GM21717 (cell line): ENCODE measurements around the gene GDF11.
A peak's percentile ranks its signal among the peaks of the same experiment; 100 is the strongest.

Experiments used
- ATAC-seq: cut with Tn5 transposase; IDR thresholded peaks from one replicate; pipeline ENCODE4 v1.9.1; 2021; ENCODE audit warnings: mild to moderate bottlenecking, moderate library complexity; ENCODE audit not compliant: unreplicated experiment

The GDF11 gene

GRCh38 chr12:55706568-55707218 is 36.2 kb upstream of the GDF11 start:
- ATAC-seq = no peak

DNA sequence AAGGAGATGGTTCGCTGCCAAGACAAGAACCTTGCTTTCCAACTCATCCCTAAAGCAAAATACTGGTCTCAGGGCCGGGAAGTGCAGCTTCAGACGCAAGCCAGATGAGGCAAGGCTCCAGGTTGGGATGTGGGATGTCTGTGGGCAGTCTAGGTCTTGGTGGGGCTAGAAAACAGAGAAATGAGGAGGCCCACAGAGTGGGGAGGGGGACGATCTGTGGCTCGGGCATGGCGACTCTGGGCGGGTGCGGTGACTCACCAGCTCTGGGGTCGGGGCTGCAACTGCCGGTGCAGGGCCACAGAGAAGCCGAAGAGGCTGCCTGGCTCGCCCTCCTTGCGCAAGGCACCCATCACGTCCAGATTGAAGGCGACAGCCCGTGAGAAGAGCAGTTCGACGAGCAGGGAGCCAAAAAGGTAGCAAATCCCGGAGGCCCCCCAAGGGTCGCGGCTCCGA is 35.7 kb upstream of the GDF11 start:
- ATAC-seq = no peak

- peak; percentile 67 for ATAC-seq
These were observed 34.9 kb upstream of the GDF11 start, which contains the start of gene ITGA7 for GRCh38 chr12:55707841-55708694. ITGA7 (minus strand) TSS chr12:55707904; CDS start chr12:55707682, 222 bp downstream.

- ATAC-seq = no peak
These were observed 34.2 kb upstream of the GDF11 start for GRCh38 chr12:55708695-55709233.

- no peak for ATAC-seq
These were observed 31.0 kb upstream of the GDF11 start for GRCh38 chr12:55711786-55712553.

DNA sequence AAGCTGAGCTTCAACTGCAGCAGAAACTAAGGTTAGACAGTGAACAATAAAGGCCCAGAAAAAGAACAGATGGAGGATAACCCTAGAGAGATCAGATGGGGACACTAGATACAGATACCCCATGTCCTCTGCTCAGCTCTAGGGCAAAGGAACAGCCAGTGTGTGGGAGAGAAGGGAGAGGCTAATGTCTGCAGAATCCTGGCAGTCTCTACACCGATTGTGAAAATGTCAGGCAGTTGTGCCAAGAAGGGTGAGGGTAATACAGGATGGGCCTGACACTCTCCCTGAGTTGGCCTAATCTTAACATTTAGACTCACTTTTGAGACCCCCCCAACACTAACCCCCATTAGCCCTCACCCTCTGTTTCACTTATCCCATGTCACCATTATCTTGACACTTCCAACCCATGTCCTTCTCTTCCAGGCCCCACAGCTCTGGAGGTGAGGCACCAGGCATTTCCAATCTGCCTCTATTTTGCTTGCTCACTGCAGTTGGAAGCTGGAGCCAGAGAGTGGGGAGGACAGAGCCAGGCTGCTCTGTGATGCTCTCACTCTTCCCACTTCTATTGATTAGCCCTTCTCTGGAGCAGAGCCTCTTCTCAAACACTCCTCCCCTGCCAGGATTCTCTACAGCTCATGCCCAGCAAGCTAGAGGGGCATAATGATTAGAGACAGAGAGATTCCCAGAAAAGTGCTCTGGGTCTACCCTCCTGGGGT is 30.1 kb upstream of the GDF11 start:
- no peak for ATAC-seq

- ATAC-seq = no peak
These were observed 29.2 kb upstream of the GDF11 start for GRCh38 chr12:55713721-55714120.

DNA sequence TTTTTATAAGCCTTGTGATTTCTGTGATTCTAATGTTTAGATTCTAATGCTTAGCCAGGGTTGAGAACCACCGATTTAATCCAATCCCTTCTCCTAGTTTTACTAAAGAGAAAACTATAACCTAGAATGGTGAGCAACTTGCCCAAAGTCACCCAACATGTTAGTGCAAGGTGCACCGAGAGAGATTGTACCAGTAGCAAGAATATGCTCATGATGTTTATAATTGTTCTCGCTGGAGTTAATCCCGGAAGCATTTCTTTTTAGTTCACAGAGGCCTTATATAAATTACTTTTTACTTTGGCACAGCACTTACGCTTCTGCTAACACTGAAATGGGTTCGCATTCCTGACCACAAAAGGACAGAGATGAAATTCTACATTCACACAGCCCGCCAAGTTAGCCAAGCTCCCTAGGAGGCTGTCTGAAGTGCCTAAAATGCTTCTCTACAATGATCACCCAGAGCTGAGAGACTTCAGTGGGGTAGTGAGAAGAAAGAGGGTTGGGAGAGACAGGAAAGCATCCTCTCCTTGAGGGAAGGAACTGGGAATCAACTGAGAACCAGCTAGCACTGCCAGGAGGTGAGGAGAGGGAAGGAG is 27.7 kb upstream of the GDF11 start:
- no peak for ATAC-seq

GRCh38 chr12:55715833-55716581 is 26.9 kb upstream of the GDF11 start, which contains the start of gene BLOC1S1:
BLOC1S1 (plus strand) TSS chr12:55716046; CDS start chr12:55716052, 6 bp downstream.
- ATAC-seq = peak; percentile 91

DNA sequence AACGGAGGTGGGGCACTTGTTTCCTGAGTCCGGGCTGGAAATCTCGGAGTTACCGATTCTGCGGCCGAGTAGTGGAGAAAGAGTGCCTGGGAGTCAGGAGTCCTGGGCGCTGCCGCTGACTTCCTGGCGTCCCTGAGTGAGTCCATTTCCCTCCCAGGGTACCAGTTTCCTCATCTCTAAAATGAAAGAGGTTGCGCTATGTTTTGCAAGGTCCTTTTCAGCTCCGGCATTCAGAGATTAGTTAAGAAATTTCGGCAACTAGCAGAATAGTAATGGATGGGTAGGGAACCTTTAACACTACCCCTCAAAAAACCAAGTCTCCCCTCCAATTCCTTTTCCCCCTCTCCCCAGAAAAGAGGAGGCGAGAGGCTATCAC is 26.4 kb upstream of the GDF11 start:
- no peak for ATAC-seq

DNA sequence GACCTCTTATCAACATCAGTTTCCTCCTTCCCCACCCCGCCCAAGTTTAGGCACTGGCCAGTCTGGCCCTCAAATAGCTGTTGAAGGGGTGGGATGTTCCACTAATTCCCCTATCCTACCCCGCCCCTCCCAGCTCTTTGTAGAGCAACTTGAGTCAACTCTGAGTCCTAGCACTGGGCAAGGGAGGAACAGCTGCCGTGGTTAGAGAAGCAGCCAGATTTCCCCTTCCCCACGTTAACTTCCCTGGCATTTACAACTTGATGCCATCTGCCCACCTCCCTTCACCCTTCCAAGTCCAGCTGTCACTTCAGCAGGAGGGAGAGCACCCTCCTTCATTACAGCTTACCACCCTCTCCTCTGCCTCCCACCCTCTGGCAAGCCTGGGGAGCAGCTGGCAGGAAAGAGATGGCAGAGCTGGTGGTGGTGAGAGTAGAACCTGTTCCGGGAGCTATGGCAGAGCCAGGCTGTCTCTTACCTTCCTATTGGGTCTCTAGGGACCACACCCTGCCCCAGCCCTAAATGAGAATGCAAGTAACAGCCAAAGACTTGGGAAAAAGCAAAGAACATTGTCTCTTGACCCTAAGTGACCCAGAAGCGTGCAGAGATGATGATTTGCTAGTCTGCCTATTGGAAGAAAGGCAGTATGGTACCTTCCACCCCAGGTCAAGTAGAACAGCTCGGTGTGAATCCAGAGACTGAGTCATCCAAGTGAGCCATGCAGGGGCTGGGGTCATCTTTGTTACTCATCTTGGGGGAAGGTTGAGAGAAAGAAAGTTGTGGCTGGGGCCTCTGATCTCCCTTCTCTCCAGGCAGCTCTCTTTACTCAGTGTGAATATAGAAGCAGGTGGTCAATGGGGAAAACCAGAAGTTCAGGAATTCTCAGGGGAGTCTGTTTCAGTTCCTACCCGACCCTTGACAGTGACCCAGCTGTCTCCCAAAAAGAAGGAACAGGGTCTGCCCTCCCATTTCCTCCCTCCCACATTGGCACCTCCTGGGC is 25.6 kb upstream of the GDF11 start:
- ATAC-seq = no peak

DNA sequence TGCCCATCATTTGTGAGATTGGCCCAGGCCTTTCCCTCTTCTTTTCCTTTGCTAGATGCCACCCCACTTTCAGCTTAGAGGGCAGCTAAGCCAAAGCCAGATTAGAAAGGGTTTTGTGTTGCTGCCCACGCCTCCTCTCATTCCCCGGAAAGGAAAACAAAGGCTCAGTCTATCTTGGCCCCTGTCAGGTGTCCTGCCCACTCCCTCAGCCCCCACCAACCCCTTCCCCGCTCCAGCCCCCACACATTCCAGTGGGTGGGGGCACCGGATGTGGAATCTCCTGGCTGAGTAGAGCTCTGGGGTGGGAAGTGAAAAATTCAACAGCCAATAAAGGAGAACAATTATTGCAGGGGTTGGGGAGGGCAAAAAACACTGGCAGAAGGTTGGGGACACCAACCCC is 24.9 kb upstream of the GDF11 start:
- no peak for ATAC-seq

GRCh38 chr12:55718624-55719275 is 24.2 kb upstream of the GDF11 start:
- ATAC-seq = no peak

GRCh38 chr12:55719371-55719770 is 23.6 kb upstream of the GDF11 start:
- ATAC-seq = no peak

- ATAC-seq = no peak
These were observed 22.8 kb upstream of the GDF11 start, which contains the start of gene RDH5 for GRCh38 chr12:55720071-55720564. RDH5 (plus strand) TSS chr12:55720393; CDS start chr12:55721185, 792 bp downstream.

- ATAC-seq = no peak
These were observed 22.0 kb upstream of the GDF11 start for GRCh38 chr12:55720894-55721444.
